ENCODE measurements around the gene RABL2B. TPM values are rescaled to one million over a fixed set of nuclear protein-coding genes. Genes with fewer than 3 reads are reported as not detected.

Gene RABL2B
- total RNA-seq, 1 experiment from 2014 or later, result 6.6 TPM

DNA sequence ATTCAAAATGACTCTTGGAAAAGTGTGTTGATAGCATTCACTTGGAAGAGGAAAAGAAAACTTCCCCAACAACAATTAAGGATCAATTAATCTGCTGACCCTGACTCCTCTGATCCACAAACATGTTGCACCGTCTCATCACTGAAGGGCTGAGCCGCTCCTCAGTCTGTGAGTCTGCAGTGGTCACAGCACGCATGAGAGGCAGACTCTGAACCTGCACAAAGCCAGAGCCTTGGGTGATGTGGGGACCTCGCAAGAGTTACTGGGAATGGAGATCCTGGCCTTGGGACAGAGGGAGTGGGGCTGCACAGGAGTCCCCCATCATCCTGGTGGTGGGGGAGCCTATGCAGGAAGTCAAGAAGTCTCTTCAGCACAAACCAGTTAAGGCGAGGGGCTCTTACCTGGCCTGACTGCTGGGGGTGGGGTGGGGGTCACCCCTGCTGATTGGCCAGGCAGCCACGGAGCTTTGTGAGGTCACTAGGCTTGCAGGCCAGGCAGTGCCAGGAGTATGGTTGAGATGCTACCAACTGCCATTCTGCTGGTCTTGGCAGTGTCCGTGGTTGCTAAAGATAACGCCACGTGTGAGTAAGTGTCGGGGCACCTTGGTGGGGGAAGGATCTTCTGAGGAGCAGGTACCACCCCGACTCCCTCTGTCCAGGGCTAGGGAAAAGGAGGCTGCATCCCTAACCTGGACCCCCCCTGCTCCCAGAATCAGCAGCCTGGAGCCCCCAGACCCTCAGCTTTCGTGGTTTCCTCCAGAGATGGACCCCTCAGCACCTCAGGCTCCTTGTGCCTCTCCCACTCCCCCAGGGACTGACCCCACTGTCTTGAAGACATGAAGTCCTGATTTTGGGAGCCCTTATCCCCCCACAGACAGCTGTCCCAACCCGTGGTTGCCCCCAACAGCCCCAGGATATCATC, 45.4 kb downstream of the RABL2B start, which contains the start of gene ACR:
ACR (plus strand) TSS at position 477 of the 921 bp plus-strand sequence; CDS start at position 509, 32 bp downstream.
- CTCF ChIA-PET, result no interaction called here
- Histone ChIP-seq H3K4me3 (ENCODE audit: low read length) (no peak within 1 kb of the TSS), H4K20me1 (ENCODE audit: low read length) (no peaks in the 10 kb centered on the region), H3K36me3 (ENCODE audit: low read depth, low read length) (no peaks in the 10 kb centered on the region), H3K4me2 (ENCODE audit: low read length) (no peak within 1 kb of the TSS), H3K9me3 (ENCODE audit: low read length) (no peaks in the 10 kb centered on the region), H3K9me2 (replicated peaks; ENCODE audit: low read length) (no peaks in the 10 kb centered on the region), H2AFZ (ENCODE audit: low read length) (no peak within 1 kb of the TSS), H3K4me1 (ENCODE audit: insufficient read depth, low read length) (no peaks in the 10 kb centered on the region), H3K27ac (ENCODE audit: low read length) (no peak within 1 kb of the TSS), H3F3A (ENCODE audit: low read length, unreplicated experiment) (no peaks in the 10 kb centered on the region), H3K27me3 (ENCODE audit: low read length) (no peaks in the 10 kb centered on the region), H3K79me2 (ENCODE audit: low read length) (no peaks in the 10 kb centered on the region), H3K9ac (ENCODE audit: low read length) (no peak within 1 kb of the TSS)
- ATAC-seq (no peak), DNase-seq (no peak)
- no TSS peak for BruUV-seq (replicated peaks)
- POLR2A ChIA-PET (ENCODE audit: unreplicated experiment), result no interaction called here
- intact Hi-C loops (cut with micrococcal nuclease), result no loop called here
- TF ChIP-seq EZH2phosphoT487 (IDR thresholded peaks at IDR 0.05; ENCODE audit: borderline replicate concordance, low read length) (no peak), EZH2 (IDR thresholded peaks at IDR 0.05; ENCODE audit: low read length, unreplicated experiment) (no peak), CTCF (conservative IDR thresholded peaks at IDR 0.05; ENCODE audit: low read depth, low read length) (no peak)

- Histone ChIP-seq H3K4me3 (ENCODE audit: low read length) (no peak overlapping the region), H3K27me3 (ENCODE audit: low read length) (no peaks in the 10 kb centered on the region), H3K36me3 (ENCODE audit: low read depth, low read length) (no peaks in the 10 kb centered on the region), H3K4me2 (ENCODE audit: low read length) (no peak overlapping the region), H3K9me3 (ENCODE audit: low read length) (no peaks in the 10 kb centered on the region), H4K20me1 (ENCODE audit: low read length) (no peaks in the 10 kb centered on the region), H3F3A (ENCODE audit: low read length, unreplicated experiment) (no peaks in the 10 kb centered on the region), H3K9ac (ENCODE audit: low read length) (no peak overlapping the region), H3K9me2 (replicated peaks; ENCODE audit: low read length) (no peaks in the 10 kb centered on the region), H3K27ac (ENCODE audit: low read length) (no peak overlapping the region), H2AFZ (ENCODE audit: low read length) (no peak overlapping the region), H3K4me1 (ENCODE audit: insufficient read depth, low read length) (no peaks in the 10 kb centered on the region; the same call in 1 of the 2 replicates), H3K79me2 (ENCODE audit: low read length) (no peaks in the 10 kb centered on the region)
- no peak for ATAC-seq
- POLR2A ChIA-PET (ENCODE audit: unreplicated experiment), result no interaction called here
- intact Hi-C loops (cut with micrococcal nuclease), result no loop called here
- no peak for DNase-seq
- CTCF ChIA-PET, result no interaction called here
- TF ChIP-seq CTCF (conservative IDR thresholded peaks at IDR 0.05; ENCODE audit: low read depth, low read length) (no peak), EZH2phosphoT487 (IDR thresholded peaks at IDR 0.05; ENCODE audit: borderline replicate concordance, low read length) (no peak), EZH2 (IDR thresholded peaks at IDR 0.05; ENCODE audit: low read length, unreplicated experiment) (no peak)
- no TSS peak for BruUV-seq (replicated peaks)
Observed at GRCh38 chr22:50735739-50736030, 47.8 kb downstream of the RABL2B start.
